Measurements from ENCODE around the gene RPL23. TPM values are rescaled to one million over a fixed set of nuclear protein-coding genes. Genes with fewer than 3 reads are reported as not detected.

The RPL23 gene
- total RNA-seq, 6 experiments from 2014 or later: 389 to 609 (median 436) TPM

DNA sequence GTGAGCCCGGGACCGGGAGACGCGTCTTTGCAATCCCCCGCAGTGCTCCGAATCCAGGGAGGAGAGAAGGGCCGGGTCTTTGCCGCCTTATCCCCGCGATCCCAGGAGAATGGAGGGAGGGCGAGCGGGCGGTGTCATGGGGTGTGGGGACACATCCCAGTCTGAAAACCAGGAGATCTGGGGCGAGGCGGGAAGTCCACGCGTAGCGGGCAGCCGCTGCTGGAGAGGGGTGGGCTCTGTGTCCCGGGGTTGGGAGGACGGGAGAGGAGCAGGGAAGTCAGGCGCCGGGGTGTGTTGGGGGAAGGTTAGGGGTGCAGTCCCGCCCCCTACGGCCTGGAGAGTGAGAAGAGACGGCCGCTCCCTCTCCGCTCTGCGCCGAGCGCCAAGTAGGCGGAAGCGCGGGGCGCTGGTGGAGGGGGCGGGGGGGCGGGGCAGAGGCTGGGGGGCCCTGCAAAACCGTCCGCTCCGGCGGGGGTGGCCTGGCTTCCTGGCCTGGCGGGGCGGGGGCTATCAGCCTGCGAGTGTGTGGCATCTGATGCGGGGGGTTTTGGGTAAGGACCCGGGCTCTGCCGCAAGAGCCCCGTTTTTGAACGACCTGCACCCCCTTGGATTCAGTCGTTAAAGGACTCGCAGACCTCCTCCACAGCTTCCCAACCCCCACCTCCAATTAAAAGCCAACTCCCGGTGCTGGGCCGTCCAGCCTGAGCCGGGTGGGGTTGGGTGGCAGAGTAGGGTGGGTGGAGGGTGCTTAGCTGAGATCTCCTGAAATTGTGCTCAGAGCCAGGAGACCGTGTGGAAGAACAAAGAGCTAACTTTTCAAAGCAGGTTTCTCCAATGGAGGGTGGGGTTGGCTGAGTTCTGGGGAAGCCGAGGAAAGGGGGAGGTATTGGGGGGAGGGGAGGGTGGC, 17.0 kb upstream of the RPL23 start:
- Histone ChIP-seq H3K27me3 (no peaks in the 10 kb centered on the region), H3K4me1 (peaks cover 0 to 41% (median 19%) of the 10 kb centered on the region in 4 donors), H3K4me3 (peak overlapping the region; percentile 79 to 99 (median 94)), H3K27ac (peak overlapping the region; percentile 82 to 96 (median 93)), H3K9me3 (no peaks in the 10 kb centered on the region), H3K36me3 (no peaks in the 10 kb centered on the region)
- DNase-seq (peak; percentile 81 to 86 (median 82)), ATAC-seq (peak; percentile 39 to 66 (median 50))
- intact Hi-C loops (cut with DNase I): loop anchor here in 1 of 2 donors (10.0 kb wide), 1 partner anchor 284 kb away; the partner anchor contains the start of gene PLXDC1
- under 1% methylated on average over 27 of the region's 56 CpGs for WGBS (ENCODE audit: insufficient coverage, low coverage, low lambda C conversion rate, missing lambda C conversion rate)
- TF ChIP-seq, protein P1, sequence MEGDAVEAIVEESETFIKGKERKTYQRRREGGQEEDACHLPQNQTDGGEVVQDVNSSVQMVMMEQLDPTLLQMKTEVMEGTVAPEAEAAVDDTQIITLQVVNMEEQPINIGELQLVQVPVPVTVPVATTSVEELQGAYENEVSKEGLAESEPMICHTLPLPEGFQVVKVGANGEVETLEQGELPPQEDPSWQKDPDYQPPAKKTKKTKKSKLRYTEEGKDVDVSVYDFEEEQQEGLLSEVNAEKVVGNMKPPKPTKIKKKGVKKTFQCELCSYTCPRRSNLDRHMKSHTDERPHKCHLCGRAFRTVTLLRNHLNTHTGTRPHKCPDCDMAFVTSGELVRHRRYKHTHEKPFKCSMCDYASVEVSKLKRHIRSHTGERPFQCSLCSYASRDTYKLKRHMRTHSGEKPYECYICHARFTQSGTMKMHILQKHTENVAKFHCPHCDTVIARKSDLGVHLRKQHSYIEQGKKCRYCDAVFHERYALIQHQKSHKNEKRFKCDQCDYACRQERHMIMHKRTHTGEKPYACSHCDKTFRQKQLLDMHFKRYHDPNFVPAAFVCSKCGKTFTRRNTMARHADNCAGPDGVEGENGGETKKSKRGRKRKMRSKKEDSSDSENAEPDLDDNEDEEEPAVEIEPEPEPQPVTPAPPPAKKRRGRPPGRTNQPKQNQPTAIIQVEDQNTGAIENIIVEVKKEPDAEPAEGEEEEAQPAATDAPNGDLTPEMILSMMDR (IDR thresholded peaks at IDR 0.05): no peak
- TF ChIP-seq POLR2A (IDR thresholded peaks at IDR 0.05): peak; percentile 41

DNA sequence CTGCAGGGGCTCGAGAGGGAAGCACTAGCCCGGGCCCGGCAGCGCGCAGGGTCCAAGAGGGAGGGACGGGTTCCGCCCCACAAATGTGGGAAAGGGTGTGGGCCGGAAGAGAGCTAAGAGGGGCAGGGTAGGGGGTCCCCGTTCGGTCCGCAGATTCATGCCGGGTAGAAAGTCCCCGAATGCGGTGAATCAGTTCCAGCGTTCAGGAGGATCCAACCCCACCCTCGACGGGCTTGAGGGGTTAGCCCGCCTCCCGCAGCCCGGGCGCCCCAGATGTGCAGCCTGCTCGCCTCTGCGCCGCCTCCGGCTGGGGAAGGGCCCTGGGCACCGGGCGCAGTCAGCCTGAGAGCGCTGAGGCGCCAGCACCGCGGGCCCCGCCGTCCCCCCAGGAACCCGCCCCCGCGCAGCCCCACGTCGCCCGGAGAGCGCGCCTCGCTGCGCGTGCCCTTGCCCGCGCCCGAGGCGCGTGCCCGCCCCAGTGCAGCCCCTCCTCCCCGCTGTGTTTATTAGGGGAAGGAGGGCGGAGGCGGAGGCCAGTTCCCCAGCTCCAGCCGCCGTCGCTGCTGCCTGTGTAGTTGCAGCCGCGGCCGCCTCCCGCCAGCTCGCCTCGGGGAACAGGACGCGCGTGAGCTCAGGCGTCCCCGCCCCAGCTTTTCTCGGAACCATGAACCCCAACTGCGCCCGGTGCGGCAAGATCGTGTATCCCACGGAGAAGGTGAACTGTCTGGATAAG, 16.2 kb upstream of the RPL23 start, which contains the start of gene LASP1:
LASP1 (plus strand) TSS at position 533 of the 733 bp plus-strand sequence; CDS start at position 665, 132 bp downstream.
- peak within 1 kb of the TSS; percentile 79 to 99 (median 94) for H3K4me3 ChIP-seq
- ATAC-seq (peak; percentile 59 to 83 (median 78)), DNase-seq (peak; percentile 92 to 94 (median 93))
- TF ChIP-seq, protein P1 (IDR thresholded peaks at IDR 0.05): no peak
- peak; percentile 98 for TF ChIP-seq POLR2A (IDR thresholded peaks at IDR 0.05)
- H3K4me1 ChIP-seq: peaks cover 0 to 41% (median 18%) of the 10 kb centered on the region in 4 donors
- intact Hi-C loops (cut with DNase I): loop anchor here in 1 of 2 donors (10.0 kb wide), 1 partner anchor 285 kb away; the partner anchor contains the start of gene PLXDC1
- peak within 1 kb of the TSS; percentile 82 to 96 (median 93) for H3K27ac ChIP-seq
- H3K9me3 ChIP-seq: no peaks in the 10 kb centered on the region
- 0% methylated on average over 10 of the region's 73 CpGs for WGBS (ENCODE audit: insufficient coverage, low coverage, low lambda C conversion rate, missing lambda C conversion rate)
- no peaks in the 10 kb centered on the region for H3K27me3 ChIP-seq
- H3K36me3 ChIP-seq: no peaks in the 10 kb centered on the region

DNA sequence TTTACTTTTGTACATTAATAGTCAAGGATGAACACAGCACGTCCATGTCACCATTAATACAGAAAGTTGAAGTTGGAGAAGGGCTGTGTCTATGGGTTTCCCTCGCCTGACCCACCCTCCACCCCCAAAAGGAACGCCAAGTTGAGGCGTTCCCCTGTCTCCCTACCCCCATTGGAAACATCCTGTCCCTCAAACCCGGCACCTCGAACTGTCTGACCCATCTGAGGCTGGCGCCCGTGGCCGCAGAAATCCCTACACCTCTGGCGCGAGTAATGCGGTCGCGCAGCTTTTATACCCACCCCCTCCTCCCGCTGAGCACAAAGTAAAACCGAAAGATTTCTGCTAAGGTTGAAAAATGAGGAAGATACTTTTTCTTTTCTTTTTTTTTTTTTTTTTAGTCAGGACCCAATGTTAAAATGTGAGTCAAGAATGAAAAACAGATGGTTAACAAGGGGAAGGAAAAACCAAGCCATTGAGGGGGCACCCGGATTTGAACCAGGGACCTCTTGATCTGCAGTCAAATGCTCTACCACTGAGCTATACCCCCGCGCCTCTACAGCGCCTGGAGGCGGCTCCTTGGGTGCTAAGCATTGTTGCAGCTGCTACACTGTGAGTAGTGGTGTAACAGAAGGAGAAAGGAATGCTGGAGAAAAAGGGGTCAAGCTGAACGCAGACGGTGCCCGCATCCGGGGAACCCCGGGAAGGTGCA, 15.4 kb upstream of the RPL23 start:
- WGBS (ENCODE audit: insufficient coverage, low coverage, low lambda C conversion rate, missing lambda C conversion rate): under 1% methylated on average over 22 of the region's 26 CpGs
- intact Hi-C loops (cut with DNase I): no loop called here
- DNase-seq (peak; percentile 87 to 90 (median 90)), ATAC-seq (peak; percentile 41 to 64 (median 61))
- no peaks in the 10 kb centered on the region for H3K36me3 ChIP-seq
- H3K4me1 ChIP-seq: peaks cover 0 to 34% (median 15%) of the 10 kb centered on the region in 4 donors
- TF ChIP-seq POLR2A (IDR thresholded peaks at IDR 0.05): no peak
- TF ChIP-seq, protein P1 (IDR thresholded peaks at IDR 0.05): peak in 2 of 4 donors; percentile 17 to 25
- peak overlapping the region; percentile 79 to 99 (median 94) for H3K4me3 ChIP-seq
- H3K27ac ChIP-seq: peak overlapping the region; percentile 82 to 96 (median 93)
- H3K9me3 ChIP-seq: no peaks in the 10 kb centered on the region
- no peaks in the 10 kb centered on the region for H3K27me3 ChIP-seq
